NCI-H1694 (cell line): Measurements from ENCODE around the gene NRG2.

ENCODE experiments used
- DNase-seq: peaks from one replicate; lab custom pipeline; 2025; lab: John Stamatoyannopoulos, UW

Gene NRG2

DNA sequence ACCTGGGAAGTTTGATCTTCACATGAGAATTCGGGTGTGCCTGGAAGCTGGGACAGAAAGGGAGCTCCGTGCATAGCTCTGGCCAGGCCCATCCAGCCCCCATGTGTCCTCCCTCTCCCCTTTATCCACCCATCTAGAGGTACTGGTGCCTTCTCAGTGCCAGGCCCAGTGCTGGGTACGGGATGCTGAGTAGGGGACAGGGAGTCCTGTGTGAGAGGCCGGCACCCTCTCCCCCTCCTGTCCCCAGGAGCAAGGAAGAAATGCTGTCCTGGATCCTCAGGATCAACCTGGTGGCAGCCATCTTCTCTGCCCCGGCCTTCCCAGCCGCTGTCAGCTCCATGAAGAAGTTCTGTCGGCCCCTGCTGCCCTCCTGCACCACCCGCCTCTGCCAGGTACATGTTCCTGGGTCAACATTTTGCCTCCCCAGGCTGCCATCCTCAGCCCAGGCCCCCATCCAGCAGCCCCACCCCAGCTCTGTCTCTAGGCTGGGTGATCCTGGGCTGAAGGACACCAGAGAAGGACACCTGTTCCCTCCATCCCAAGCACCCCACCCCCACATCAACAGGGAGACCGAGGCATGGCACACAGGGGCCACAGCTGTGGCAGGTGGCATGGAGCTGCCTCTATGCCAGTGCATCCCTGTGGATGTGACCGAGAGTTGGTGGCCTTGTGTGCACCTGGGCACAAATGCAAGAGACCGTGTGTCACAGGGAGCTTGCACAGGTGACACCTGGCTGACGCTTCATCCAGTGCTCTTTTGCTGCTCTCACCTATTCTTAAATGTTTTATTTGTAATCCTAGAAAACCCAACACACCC lies 204.5 kb downstream of the NRG2 start:
- no peak for DNase-seq

DNA sequence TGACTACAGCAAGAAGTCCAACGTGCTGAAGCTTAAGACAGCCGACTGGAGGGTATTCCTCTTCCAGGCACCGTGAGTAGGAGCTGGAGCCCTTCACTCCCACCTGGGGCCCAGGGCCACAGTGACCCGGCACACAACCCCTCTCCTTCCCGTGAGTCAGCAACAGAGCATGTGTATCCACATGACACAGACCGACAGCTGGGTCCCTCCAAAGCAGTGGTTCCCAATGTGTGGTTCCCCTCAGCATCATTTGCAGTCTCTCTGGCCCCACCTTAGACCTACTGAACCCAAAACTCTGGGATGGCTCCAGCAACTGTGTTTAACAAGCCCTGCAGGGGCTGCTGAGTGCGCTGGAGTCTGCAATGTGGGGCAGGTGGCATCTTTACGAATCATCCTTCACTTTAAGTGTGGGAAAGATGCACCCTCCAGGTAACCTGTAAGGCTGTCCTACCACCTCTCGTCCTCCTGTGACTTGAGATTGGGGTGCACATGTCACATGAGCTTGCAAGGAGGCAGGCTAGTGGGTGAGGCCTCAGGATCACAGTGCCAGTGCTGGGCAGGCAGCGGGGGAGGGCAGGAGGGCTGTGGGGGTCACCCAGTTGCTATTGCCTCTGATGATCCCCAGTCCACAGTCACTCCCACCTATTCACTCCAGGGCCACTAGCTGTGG lies 205.3 kb downstream of the NRG2 start:
- DNase-seq: no peak

DNA sequence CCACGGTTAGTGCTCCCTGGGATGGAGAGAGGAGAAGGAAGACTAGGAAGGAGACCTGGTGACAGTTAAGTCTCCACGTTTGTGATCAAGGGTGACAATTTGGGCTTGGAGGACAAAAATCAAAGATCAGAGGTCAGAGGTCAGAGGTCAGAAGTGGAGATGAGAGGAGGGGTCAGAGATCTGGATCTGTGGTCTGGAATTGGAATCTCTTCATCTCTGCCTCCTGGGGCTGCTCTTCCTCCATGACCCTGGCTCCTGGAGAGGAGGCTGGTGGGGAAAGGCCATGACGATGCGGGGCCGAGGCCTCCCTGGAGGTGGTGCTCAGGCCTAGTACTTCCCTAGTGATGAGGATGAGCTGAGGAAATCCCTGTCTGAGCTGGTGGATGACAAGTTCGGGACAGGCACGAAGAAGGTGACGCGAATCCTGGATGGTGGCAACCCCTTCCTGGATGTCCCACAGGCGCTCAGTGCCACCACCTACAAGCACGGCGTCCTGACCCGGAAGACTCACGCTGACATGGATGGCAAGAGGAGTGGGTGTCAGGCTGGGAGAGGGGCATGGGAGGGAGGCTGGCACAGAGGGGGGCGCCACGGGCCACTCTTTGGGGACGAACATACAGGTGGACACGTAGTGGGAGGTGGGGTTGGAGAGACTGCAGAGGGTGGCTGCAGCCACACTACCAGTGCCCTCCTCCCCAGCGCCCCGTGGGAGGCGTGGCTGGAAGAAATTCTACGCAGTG lies 206.5 kb downstream of the NRG2 start:
- DNase-seq: no peak

DNA sequence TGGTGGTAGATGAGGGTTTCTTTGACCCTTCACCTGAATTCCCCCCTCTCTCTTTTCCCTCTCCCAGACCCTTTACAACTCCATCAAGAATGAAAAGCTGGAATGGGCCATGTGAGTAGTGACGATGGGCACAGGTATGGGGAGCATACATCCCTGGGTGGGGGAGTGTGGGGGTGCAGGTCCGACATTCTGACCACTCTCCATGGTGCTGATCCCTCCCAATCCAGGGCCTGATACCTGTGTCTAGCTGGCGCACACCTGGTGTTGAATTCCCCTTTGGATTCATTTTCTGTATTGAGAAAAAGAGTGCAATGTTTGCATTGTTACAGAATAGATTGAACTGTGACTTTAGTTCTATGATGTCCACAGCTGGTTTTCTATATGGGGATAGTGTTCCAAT lies 207.4 kb downstream of the NRG2 start:
- no peak for DNase-seq

DNA sequence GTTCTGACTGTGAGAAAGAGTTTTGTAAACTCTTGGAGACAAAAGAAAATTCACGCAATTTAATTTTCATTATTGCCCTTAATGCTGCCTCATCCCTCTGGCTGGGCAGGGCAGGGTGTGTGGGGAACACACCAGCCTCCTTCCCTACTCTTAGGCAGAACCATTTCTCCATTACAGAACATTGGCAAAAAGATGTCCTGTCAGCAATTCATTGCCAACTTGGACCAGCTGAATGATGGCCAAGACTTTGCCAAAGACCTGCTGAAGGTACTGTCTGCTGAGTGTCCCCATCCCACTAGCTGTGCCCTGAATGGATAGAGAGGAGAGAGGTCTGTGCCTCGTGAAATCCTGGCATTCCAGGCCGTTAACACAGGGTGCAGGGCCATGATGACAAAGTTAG lies 209.6 kb downstream of the NRG2 start:
- no peak for DNase-seq

DNA sequence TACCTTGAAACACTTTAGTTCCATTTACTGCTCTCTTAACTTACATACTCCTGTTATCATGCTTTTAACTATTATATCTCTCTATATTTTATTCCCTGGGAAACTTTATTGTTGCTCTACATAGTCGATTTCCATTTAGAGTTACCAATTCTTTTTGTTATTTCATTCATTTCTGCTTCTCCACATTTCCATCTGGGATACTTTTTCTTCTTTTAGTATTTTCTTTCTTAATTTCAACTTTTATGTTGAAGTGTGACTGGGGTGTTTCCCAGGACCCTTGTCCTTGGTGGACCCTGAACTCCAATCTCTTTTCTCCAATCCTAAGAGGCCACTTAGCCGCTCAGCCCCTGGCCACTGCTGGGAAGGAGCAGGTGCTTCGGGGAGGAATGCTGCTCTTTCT lies 211.5 kb downstream of the NRG2 start:
- DNase-seq: no peak

DNA sequence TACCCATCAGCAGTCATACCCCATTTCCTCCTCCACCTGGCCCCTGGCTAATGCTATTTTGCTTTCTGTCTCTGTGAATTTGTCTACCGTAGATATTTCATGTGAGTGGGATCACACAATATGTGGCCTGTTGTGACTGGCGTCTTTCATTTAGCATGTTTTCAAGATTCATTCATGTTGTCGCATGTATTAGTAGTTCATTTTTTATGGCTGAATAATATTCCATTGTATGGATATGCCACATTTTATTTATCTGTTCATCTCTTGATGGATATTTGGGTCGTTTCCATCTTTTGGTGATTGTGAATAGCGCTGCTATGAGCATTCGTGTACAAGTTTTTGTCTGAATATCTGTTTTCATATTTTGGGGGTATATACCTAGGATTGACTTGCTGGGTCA lies 213.6 kb downstream of the NRG2 start:
- no peak for DNase-seq

DNA sequence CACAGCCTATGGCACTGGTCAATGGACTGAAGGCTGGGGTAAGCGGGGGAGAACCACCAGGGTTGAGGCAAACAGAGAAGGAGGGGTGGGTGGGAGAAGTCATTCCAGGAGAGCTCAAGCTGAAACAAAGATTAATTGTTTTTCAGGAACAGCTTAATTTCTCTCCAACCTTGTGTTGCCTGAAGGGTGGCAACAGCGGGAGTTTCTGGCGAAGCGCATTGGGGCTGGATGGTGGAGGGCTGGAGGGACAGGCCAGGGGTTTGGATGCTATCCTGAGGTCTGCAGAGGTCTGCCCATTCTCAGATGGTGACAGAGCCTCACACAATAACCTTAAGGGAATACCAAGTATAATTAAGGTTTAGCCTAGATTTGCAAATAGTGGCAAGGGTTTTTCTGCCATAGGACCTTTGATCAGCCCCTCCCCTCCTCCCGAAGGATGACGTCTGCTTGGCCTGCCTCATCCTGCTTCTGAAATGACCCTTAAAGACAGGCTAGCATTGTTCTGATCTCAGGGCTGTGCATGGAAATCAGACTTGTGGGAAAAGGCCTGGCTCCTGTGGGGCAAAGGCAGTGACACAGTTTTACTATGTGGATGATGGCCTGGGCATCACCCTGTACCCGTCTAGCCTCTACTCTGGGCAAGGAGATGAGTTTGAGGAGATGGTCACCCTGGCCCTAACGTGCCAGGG lies 214.7 kb downstream of the NRG2 start:
- no peak for DNase-seq

DNA sequence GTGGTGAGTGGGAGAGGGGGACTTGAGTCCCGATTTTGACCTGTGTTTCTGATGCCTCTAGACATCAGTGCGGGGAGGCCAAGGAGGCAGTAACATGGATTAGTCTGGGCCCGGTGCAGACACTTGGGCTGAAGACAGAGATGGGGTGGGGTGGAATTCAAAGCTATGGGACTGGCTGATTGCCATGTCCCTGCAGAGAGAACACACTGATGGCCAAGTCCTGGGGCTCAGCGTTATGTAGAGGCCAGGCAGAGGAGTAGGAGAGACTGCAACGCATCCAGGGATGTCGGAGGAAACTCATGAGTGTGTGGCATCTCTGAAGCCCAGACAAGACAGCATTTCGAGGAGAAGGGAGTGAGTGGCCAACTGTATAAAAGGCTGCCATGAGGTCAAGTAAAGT lies 217.4 kb downstream of the NRG2 start:
- DNase-seq: no peak

DNA sequence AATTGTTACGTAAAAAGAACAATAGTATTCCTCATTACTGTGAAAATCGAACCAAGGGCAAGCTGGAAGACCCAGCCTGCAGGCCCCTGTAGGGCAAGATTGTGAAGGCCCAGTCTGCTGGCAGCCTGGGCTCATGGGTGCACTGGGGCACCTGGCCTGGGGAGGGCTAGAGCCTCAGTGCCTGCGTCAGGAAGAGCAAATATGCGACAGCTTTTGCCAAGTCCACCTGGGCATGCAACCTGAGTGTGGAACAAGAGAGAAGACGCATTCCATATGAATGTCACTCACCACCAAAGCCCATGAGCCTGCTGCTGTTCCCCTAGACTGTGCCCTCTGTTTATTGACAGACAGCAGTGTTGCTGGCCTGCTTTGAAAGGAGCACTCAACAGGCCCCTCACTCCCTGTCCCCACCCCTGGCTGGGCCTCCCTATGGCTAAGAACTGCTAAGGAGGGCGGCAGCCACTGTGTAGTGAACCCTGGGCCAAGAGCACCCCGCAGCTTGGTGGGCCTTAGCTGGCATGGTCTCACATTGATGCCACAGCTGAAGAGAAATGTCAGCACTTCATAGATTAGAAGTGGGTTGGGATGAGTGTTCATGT lies 219.2 kb downstream of the NRG2 start:
- no peak for DNase-seq

DNA sequence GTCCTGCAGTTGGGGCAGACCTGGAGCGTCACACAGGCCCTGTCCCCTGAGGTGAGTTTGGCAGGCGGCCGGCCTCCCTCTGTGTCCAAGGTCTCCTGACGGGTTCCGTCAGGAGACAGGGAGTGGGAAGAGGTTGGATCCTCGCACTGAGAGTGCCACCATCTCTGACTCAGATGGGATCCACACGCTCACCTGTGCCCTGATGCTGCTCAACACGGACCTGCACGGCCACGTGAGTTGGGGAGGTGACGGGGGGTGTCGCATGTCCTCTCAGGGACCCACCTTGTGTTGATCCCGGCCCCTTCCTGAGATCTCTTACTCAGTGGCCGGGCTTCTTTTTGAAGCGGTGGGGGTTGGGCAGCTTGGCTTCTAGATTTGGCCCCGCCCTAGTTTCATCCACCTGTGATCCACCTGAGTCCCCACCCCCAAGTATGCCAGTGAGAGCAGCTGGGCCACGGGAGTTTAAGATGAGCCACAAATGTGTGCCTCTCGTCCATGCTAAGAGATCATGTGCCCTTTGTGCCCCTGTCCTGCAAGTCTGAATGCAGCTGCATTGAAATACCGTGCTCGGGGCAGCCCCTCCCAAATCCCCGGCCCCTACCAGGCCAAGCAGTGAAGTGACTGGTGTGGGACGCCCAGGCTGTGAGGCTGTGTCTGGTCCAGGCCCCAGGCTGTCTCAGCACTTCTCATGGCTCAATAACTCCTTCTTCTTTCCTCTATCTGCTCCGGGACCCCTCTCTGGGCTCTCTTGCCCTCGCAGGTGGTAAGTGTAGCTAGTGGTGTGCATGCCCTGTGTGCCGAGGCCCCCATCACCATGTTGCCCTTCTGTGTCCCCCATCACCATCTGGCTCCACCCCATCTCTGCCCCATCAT lies 220.3 kb downstream of the NRG2 start:
- no peak for DNase-seq

DNA sequence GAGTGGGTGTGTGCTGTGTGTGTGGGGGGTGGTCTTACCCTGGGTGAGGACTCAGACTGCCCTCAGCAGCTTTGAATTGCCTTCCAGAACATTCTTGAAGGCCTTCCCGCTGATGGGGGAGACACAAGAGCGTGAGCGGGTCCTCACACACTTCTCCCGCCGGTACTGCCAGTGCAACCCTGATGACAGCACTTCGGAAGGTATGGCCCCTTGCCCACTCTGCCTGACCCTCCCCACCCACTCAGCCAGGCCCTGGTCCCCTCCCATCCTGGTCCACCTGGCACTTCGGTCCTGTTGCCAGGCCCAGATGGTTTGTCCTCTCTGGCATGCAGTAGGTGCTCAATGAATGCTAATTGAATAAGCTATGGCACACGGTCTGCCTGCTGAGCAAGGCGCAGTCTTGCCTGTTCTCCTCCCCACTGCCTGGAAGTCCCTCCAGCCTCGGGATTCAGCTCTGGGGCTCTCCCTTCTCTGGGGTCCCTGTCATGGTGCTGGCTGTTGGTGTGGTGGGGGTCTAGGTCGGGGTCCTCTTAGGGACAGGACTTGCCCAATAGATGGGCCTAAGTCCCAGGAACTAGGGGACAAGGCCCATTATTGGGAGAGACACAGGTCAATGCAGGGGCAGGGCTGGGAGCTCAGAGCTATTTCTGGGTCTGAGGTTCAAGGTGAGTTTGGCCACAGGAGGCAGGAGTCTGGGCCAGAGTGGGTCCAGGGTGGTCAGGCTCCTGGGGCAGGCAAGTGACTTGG lies 221.1 kb downstream of the NRG2 start:
- DNase-seq: no peak

DNA sequence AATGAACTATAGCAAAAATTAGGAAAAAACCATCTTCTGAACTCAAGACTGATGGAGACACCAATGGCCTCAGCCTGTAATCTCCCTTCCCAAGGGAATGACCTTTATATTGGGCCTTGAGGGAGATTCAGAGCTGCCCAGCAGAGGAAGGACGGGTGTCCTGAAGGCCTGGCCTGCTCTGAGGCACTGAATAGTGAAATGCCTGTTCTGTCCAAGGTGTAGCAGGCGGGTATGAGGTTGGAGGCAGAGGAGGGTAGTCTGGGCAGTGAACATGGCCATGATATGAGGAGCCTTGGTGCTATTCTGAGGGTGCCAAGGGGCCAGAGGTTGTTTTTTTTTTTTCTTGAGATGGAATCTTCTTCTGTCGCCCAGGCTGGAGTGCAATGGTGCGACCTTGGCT lies 222.5 kb downstream of the NRG2 start:
- no peak for DNase-seq

DNA sequence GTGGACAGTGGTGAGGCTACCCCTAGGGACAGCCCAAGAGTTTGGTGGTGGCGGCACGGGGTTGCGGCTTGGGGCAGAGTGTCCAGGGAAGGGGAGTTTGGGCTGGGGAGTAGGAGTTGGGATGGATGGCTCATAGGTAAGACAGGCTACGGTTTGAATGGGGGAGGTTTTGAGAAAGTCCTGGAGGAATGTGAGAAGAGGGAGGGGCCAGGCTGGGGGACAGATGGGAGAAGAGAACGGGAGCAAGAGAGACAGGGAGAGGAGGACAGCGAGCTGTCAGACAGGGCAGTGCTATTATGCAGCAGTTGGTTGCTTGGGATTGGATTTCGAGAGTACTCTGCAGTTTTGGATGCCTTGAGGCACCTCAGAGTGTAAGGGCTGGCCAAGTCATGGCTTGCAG lies 223.0 kb downstream of the NRG2 start:
- DNase-seq: no peak

DNA sequence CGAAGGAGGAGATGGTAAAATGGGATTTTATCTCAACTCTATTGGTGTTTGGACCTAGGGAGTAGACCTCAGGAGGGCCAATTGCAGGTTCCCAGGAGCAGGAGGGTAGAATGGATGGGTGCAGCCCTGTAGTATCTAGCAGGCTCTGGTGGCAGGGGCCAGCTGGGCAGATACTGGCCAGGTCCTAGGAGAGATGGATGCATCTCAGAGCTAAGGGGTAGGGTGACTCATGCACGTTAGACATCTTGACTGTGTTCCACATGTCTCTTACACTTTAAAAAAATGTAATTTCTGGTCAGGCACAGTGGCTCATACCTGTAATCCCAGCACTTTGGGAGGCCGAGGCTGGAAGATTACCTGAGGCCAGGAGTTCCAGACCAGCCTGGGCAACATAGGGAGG lies 225.1 kb downstream of the NRG2 start:
- DNase-seq: no peak

DNA sequence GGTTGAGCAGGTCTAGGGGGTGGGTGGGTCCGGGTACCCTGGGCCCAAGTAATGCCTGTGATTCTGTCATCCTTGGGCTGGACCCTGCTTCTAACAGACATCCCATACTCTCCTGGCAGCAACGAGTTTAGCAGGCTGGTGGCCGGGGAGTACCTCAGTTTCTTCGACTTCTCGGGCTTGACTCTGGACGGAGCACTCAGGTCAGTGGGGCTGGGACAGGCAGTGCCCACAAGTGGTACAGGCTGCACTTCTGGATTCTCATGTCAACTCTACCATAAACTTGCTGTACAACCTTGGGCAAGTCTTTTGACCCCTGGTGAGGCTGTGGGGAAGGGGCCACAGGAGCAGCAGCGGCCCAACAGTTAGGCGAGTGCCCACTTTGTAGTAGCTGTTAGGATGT lies 225.7 kb downstream of the NRG2 start:
- DNase-seq: no peak

DNA sequence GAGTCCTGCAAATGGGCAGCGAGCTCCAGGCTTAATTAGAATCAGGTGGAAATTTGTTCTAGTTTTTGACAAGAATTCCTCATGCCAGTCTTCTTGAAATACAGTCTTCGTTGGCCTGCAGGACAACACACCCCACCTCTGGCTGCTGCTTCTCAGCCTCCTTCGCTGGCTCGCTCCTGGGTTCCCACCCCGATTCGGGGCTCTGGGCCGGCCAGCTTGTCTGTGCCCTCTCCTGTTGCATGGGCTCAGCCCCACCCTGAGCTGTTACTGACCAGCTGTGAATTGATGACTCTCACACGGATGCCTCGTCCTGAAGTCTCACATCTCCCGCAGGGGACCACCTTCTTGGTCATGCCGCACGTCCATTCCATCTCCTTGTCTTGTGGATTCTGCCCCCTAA lies 226.5 kb downstream of the NRG2 start:
- no peak for DNase-seq

DNA sequence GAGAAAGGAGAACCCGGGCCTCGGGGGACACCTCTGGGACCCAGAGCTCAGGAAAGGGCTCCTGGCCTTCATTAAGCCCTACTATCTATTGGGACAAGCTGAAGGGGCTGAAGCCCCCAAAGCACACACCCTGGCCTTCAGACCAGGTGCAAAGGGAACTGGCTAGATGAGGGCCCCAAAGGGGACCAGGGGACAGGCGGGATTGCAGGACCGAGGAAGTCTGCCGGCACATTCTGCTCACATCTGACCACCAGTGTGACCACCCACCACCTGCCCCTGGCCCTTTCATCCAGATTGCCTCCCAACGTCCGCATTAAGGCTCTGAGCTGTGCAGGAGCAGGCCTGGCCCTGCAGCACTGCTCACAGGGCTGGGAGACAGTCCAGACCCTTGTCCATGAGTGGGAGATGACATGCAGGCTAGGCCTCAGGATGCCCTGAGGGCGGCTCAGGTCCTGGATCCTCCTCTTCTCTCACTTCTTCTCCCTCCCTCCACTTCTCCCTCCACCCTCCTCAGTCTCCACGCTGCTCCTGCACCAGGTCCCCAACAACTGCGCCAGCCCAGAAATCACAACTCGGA lies 228.3 kb downstream of the NRG2 start:
- DNase-seq: no peak

DNA sequence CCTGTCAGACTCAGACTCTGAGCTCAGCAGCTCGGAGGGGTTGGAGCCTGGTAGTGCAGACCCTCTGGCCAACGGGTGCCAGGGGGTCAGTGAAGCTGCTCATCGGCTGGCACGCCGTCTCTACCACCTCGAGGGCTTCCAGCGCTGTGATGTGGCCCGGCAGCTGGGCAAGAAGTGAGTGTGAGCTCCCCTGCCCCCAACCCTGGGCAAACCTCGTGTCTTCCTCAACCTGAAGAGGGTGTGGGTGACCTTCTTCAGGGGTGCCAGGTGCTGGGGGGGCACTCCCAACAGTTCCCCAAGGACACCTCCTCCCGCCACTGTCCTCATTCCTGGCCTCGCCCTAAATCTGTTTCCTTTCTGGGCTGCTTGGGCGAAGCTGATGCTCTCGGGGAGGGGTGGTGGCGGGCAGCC lies 228.9 kb downstream of the NRG2 start:
- no peak for DNase-seq
